ENCODE measurements around the gene ENTPD6. TPM values are rescaled to one million over a fixed set of nuclear protein-coding genes. Genes with fewer than 3 reads are reported as not detected.

Gene ENTPD6
- total and polyA plus RNA-seq, 9 donors = 34.9 to 73.8 (median 47.1) TPM

- H3K4me1 ChIP-seq (ENCODE audit: insufficient read depth) = peaks cover 2% of the 10 kb centered on the region
- no peak for DNase-seq
- H3K27me3 ChIP-seq = no peaks in the 10 kb centered on the region
- H3K36me3 ChIP-seq = no peaks in the 10 kb centered on the region
- no peak overlapping the region for H3K27ac ChIP-seq
- TF ChIP-seq POLR2A (IDR thresholded peaks at IDR 0.05) (no peak), CTCF (IDR thresholded peaks at IDR 0.05) (no peak), EP300 (IDR thresholded peaks at IDR 0.05) (no peak)
- H3K4me3 ChIP-seq = no peak overlapping the region
- intact Hi-C loops (cut with DNase I) = no loop called here
- no peaks in the 10 kb centered on the region for H3K9me3 ChIP-seq
- WGBS, 3 donors = 87 to 91% (median 88%) methylated on average over 7 of the region's 7 CpGs
Observed at GRCh38 chr20:25214819-25215218, 19.3 kb downstream of the ENTPD6 start.

- no peak overlapping the region for H3K27ac ChIP-seq
Observed at GRCh38 chr20:25215521-25215920, 20.0 kb downstream of the ENTPD6 start.

DNA sequence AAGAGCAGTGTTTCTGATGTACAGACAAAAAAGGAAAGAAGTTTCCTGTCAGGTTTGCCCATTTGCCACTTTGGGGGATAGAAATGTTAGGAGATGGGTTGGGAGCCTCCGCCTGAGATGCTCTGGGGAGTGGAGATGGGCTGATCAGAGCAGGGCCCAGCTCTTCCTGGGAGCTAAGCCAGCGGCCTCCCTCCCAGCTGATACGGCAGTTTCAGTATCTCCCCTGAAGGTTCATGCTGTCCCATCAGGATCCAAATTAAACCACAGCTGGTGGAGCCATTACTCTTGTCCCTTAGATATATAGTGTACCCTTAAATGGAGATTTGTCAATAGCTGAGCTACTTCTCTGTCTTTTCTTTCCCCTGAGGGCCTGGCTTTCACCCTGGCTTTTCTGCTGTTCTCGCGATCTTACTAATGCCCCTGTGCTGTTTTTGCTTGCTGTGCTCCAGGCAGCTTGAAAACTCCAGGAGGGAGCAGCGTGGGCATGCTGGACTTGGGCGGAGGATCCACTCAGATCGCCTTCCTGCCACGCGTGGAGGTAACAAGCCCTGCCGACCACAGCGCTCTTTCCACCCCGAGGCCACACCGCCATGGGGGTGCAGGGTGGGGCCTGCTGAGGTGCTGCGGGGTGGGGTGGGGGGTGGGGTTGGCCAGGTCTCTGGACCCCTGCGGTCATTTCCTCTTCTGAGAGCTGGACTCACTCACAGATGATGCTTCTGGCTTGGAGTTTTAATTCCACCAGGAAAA, 20.9 kb downstream of the ENTPD6 start:
- Histone ChIP-seq H3K4me3 (no peak overlapping the region), H3K36me3 (no peaks in the 10 kb centered on the region), H3K27ac (no peak overlapping the region), H3K9me3 (no peaks in the 10 kb centered on the region), H3K4me1 (ENCODE audit: insufficient read depth) (peaks cover 2% of the 10 kb centered on the region), H3K27me3 (no peaks in the 10 kb centered on the region)
- peak in 2 of 5 donors; percentile 56 to 78 for DNase-seq
- 51 to 65% (median 62%) methylated on average over 16 of the region's 16 CpGs for WGBS, 3 donors
- intact Hi-C loops (cut with DNase I) = no loop called here
- no peak for TF ChIP-seq POLR2A (IDR thresholded peaks at IDR 0.05)
- no peak for TF ChIP-seq EP300 (IDR thresholded peaks at IDR 0.05)
- TF ChIP-seq CTCF (IDR thresholded peaks at IDR 0.05) = no peak

More at GRCh38 chr20:25215521-25215920, 20.0 kb downstream of the ENTPD6 start:
- TF ChIP-seq EP300 (IDR thresholded peaks at IDR 0.05) = no peak
- no peak for TF ChIP-seq CTCF (IDR thresholded peaks at IDR 0.05)
- no peak for TF ChIP-seq POLR2A (IDR thresholded peaks at IDR 0.05)
- no peak for DNase-seq
- Histone ChIP-seq H3K4me1 (ENCODE audit: insufficient read depth) (peaks cover 2% of the 10 kb centered on the region), H3K27me3 (no peaks in the 10 kb centered on the region), H3K36me3 (no peaks in the 10 kb centered on the region), H3K4me3 (no peak overlapping the region), H3K9me3 (no peaks in the 10 kb centered on the region)
- intact Hi-C loops (cut with DNase I) = no loop called here
- WGBS, 3 donors = 85 to 93% (median 91%) methylated on average over 10 of the region's 10 CpGs

DNA sequence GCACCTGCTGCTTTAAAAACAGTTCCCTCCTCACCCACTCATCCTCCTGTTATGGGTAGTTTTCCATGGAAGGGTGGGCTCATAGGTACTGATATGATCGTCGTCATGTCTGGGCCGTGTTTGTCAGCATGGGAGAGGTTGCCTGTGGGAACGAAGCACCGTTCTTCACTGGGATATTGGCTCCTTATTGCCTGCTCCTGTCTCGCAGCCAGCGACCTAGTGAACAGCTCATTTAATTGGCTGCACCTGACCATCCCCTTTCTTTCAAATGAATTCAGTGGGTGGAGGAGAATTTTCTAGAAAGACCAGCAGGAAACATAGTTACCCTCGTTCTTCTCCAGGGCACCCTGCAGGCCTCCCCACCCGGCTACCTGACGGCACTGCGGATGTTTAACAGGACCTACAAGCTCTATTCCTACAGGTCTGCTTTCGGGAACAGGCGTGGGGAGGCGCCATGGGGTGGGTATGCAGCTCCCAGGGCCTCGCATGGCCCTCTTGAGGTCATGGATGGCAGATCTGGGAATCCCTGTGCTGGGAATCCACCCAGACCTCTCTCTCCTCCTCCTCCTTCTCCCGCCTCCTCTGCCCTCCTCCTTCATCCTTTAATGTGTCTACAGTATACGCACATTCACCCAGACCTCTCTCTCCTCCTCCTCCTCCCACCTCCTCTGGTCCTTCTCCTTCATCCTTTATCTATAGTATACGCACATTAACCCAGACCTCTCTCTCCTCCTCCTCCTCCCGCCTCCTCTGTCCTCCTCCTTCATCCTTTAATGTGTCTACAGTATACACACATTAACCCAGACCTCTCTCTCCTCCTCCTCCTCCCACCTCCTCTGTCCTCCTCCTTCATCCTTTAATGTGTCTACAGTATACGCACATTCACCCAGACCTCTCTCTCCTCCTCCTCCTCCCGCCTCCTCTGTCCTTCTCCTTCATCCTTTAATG, 21.9 kb downstream of the ENTPD6 start:
- H3K36me3 ChIP-seq = no peaks in the 10 kb centered on the region
- intact Hi-C loops (cut with DNase I) = no loop called here

More for the DNA sequence above, 21.9 kb downstream of the ENTPD6 start:
- no peak for TF ChIP-seq EP300 (IDR thresholded peaks at IDR 0.05)
- no peak for DNase-seq
- Histone ChIP-seq H3K4me1 (ENCODE audit: insufficient read depth) (peaks cover 2% of the 10 kb centered on the region), H3K27me3 (no peaks in the 10 kb centered on the region), H3K4me3 (no peak overlapping the region), H3K27ac (no peak overlapping the region), H3K9me3 (no peaks in the 10 kb centered on the region)
- 83 to 89% (median 88%) methylated on average over 21 of the region's 21 CpGs for WGBS, 3 donors

Data from ovary (tissue), 9 donors.